ENCODE measurements around the gene GLMN.

- TF ChIP-seq CTCF (conservative IDR thresholded peaks at IDR 0.05): no peak
- no peak; the same call in 1 of the 2 replicates for TF ChIP-seq ZFX (IDR thresholded peaks at IDR 0.05)
These were observed 827 bp upstream of the GLMN start for GRCh38 chr1:92299477-92300150.
